Measurements from ENCODE around the gene KDM5C.

KDM5C gene

DNA sequence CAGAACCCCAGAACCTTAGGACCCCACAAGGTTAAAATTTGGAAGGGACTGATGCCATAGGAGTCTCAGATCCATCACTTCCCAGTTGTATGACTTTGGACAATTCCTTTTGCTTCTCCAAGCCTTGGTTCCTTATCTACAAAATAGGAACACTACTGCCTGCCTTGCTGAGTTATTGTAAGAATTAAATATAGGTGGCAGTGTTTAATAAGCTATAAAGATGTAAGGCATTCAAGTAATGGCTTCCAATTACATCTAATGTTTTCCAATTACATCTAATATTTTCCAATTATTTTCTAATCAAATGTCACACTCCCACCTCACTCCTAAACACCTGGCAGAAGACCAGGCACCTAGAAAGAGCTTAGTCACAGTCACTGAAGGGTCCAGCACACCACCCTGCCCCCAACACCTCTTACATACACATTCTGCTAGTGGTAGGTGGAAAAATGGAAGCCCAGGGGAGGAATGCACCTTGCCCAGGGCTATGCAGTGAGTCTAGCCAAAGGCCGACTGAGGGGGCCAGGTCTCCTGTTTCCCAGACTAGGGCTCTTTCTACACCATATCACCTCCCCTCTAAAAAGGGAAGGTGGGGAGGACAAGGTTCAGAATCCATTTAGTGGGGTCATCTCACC is 24.5 kb upstream of the KDM5C start:
- DNase-seq = no peak

DNA sequence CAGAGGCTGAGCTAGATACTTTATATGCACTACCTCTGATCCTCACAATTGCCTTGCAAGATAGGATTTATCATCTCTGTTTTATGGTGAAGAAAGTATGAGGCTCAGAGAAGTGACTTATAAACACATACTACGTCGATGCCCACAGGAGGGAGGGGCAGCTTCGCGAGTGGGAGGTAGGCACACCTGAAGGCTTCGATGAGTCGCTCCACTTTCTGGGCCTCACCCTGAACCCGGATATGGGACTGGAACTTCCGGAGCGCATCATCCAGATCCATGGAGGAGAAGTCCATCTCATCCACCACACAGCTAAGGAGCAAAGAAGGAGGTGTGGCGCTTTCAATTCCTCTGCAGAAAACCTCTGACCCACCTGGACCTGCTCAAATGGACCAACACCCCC is 22.9 kb upstream of the KDM5C start:
- no peak for DNase-seq

DNA sequence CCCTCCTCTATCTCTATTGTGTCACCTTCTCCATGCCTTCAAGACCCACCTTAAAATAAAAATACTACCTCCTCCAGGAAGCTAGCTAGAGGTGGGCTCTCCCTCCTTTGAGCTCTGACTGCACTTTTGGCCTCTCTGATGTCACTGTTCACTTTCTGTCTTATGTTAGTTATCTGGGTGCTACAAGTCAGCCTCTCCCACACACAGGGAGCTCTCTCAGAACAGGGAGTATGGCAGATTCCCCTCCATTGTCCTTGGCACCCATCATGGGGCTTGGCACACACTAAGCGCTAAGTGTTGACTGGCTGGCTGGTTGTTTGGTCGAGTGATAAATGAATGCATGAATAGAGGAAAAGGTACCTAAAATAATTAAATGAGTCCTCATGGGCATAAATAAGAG is 21.2 kb upstream of the KDM5C start:
- DNase-seq = no peak

DNA sequence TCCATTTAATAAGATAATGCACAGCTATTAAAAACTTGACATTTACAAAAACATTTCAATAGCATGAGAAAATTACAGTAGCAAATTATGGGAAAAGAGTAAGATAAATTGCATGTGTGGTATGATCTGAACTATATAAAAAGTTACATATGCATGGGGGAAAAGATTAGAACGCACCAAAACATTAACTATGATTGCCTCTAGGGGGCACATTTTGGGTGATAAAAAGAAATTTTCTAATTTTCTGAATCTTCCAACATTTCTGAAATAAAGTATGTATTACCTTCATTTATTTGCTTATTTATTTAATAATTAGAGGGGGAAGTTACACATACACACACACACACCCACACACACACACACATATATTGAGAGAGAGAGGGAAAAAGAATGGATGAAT is 19.6 kb upstream of the KDM5C start:
- DNase-seq = no peak

DNA sequence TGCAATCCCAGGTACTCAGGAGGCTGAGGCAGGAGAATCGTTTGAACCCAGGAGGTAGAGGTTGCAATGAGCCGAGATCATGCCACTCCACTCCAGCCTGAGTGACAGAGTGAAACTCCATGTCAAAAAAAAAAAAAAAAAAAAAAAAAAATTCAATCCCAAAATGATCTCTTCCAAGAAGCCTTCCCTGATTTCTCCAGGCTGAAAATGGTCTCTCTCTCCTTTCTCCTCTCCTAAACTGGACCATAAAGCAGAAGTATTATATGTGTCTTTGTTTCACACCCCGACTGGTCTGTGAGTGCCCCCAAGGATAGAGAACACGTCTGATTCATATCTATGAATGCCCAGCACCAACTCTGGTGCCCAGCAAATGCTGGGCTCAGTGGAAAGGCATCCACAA is 17.3 kb upstream of the KDM5C start:
- DNase-seq = no peak

DNA sequence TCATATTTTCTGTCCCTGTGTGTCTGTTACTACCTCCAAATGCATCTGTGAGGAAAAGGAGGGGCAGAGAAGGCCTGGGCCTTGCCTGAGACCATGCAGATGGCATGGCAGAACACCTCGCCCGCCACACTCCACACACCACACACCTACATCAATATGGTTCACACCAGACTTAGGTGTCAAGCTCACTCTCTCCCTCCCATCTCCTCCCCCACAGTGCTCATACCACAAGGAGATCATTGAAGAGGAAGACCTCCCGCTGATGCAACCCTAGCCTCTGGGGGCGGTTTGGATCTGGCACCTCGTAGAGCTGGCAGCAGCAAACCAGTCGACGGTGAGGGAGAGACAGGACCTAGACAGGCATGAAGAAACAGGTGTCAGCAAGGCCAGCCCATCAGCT is 16.6 kb upstream of the KDM5C start:
- DNase-seq = no peak

DNA sequence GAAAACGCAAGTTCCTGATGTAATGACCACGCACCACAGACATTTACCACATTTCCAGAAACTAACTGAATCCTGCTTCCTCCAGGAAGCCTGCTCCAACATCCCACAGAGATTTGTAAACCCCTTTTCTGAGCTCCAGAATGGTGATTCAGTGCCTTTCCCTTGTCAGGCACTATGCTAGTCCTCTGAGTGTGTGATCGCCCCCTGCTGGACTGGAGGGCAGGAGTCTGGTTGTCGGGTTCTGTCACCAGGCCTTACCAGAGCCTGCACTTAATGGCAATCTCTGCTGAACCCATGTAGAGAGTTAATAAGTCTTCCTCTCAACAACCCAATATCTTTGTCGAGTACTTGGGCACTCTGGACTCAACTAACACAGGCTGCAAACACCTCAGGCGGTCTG is 14.5 kb upstream of the KDM5C start:
- no peak for DNase-seq

DNA sequence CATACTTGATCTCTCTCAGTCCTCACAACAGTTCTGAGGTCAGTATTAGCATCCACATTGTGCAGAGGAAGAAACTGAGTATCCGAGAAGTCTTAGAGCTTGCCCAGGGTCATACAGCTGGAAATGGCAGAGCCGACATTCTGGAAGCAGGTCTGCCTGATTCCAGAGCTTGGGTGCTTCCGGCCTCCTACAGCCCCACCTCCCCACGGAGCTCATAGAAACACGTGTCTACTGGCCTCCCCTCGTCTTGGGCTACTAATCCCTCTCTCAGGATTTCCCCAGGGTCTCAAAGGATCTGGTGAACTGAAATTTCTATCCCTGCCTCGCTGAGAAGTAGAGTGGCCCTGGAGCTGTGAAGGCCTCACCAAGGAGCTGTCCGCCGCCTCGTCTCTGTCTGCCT is 12.0 kb upstream of the KDM5C start:
- DNase-seq = no peak

DNA sequence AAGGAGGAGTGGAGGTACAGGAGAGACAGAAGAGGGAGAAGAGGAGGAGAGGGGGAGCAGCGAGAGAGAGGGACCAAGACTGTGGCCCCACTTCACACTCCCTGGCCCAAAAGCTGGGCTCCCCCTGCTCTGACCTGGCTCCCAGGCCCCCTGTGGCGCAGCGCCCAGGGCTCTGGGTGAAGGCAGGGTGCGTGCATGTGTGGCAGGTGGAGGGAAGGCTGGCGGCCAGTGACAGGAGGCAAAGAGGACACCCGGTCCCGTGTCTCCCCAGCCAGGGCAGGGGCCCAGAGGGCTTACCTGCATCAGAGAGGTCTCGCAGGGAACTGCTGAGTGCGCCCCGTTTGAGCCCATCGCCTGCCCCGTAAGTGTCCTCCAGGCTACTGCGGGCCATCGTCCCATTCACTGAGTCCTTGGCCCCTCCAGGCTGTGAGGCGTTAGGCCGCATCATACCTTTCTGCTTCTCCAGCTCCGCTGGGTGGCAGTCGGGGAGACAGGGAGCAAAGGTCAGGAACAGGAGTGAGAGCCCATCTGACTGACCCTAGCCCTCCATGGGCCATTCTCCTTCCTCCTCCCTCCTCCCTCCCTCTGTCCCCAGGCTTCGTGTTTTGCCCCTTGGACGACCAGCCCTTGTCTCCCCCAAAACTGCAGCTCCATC is 11.1 kb upstream of the KDM5C start:
- DNase-seq = no peak

DNA sequence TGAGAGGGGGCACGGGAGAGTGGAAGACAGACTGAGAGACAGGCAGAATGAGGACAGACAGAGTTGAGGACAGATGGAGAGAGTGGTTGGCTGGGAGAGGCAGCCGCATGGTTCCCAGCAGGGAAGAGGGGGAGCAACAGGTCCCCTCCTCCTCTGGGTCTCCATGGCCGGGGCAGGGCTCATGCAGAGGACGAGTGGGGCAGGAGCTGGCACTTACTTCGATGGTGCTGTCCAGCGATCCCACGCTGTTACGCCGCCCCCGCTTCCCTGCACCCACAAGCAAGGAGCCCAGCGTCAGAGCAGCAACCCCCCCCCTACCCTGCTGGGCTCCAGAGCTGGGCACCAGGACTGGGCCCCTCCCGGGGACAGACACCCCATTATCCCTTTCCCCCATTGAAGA is 10.6 kb upstream of the KDM5C start:
- no peak for DNase-seq

DNA sequence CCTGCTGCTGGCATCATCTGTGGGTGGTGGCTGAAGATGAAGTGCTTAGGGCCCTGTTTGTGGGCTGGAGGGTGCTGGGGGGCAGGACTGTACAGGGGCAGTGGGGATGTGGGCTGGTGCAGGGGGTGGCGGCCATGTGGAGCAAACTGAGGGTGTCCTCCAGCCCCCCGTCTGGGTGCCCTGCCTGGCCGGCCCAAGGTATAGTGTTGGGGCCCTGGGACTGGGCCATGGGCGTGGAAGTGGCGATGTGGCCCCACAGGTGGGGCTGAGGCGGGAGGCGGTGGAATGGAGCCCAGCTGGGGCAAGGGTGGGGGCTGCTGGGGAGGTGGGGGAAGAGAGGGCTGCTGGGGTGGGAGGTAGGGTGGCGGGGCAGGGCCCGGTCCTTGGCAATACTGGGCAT is 9.5 kb upstream of the KDM5C start:
- DNase-seq = no peak

DNA sequence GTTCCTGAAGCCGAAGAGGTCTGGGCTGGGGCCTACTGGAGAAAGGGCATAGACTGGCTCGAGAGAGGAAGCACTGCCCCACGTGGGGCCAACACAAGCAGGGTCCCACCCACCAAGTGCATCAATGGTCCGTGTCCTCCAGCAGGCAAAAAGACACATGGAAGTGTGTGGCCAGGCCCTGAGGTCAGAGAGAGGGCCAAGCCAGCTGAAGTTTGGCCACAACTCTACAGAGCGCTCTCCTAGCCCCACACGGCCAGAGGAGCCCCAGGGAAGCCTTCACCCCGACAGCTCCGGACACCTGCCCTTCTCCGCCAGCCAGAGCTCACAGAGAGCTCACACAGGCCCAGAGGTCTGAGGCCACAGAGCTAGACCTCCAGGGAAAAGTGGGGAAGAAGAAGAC is 8.5 kb upstream of the KDM5C start:
- DNase-seq = no peak

DNA sequence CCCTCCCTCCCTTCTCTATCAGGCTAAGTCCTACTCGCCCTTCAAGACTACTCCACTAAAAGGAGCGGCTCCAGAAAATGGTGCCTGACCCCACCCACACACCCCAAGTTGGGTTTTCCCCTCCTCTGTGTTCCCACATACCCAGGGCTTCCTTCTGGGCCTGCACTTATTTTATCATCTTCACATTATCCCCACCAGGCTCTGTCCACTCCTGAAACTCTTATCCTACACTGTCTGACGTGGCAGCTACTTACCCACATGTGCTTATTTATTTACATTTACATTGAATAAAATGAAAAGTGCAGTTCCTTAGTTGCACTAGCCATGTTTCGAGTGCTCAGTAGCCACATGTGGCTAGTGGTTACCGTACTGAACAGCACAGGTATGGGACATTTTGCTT is 5.1 kb upstream of the KDM5C start:
- DNase-seq = no peak

DNA sequence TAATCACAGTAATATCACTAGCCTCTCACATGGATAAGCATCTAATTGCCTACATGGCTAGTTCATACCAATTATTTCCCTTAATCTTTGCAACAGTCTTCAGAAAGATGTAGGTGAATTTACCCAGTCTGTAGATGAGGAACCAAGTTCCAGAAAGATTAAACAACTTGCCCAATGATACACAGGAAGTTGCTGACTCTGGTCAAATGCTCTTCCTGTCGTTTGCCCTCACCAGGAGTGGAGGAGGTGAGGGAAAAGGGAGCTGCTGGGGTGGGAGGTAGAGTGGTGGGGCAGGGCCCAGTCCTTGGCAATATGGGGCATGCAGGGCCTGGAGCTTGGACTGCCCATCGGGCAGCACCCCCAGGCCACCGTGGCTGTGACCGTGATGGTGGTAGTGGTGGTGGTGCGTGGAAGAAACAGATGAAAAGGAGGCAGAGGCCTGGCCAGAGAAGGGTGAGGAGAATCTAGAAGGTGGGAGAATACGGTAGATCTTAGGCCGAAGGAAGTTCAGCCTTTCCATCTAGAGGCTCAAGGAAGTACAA is 2.3 kb upstream of the KDM5C start:
- no peak for DNase-seq

DNA sequence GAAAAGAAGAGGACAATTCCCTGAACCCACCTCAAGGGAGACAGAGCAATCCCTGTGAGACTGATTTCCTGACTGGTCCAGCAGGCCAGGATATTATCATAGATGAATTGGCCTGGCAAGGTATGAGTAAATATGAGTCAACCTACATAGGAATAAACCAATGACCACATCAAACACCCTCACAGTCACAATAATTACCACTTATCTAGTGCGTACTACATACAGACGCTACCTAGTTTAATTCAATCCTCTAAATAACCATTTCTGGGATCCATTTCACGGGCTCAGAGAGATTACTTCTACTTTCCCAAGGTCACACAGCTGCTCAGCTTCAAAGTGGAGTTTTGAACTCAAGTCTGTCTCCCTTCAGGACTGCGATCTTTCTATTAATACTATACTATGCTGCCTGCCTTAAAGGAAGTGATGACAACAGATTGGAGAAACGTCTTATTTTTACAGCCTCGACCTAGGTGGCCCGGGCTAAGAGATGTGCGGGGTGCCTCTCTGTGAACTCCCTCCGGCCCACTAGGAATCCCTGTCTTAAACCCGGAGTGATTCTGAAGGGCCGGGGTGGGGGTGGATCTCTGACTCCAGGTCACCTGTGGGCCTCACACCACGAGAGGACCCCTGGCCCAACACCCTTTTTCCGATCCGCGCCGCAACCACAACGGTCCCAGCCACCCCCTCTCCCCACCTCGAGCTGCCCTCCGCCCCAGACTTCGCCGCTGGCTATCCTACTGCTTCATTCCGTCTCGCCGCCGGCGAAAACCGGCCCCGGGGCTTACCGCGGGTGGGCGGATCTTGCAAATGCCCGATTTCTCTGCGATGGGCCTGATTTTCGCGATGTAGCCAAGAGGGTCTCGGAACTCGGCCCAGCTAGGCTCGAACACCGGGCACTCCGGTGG is 800 bp downstream of the KDM5C start:
- no peak for DNase-seq

DNA sequence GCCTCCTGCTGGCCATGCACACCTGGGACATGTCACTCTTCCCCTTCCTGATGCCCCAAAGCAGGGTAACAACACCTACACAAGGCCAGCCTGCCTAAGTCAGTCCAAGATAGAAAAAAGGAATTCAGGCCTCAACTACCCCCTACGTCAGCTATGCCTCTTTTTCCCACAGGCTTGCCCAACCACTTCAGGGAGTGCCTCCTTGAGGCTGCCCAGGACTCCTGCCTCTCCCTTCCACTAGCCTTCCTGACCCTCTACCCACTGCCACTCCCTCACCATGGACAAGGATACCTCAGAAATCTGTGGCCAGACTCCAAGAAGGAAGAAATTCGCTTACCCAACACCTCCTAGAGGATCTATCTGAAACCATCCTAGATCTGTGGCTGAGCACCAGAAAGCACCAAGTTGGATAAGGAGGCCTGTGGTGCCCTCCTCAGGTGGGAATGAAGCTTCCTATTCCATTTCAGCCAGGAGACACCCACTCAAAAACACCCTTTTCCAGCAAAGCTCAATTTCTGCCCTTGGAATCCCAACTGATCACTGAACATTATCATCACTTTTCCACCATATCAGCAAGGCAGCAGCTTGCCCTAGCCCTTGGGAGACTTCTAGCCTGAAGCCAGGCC is 1.8 kb downstream of the KDM5C start:
- DNase-seq = no peak

DNA sequence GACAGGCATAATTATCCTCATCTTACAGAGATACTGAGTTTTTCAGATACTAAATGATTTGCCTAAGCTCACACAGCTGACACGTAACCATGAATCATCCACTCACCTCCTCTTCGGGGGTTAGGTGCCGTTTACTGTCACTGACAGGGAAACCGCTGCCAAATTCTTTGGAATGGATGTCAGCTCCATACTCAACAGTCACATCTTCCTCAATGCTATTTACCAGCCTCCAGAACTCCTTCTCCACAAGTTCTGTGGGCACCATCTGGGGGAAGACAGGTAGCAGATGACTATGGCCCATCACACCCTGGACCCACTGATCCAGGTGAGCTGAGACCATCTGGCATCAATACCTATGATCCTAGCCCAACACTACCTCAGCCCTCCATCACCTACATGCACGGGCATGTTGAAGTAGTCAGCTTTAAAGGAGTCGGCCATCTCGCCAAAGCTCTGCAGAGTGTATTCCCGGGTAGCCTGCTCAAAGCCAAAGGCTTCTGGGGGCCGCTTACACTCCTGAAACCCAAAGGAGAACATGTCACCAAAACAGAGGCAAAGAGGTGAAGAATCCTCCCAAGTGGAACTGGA is 13.5 kb downstream of the KDM5C start:
- DNase-seq = no peak

DNA sequence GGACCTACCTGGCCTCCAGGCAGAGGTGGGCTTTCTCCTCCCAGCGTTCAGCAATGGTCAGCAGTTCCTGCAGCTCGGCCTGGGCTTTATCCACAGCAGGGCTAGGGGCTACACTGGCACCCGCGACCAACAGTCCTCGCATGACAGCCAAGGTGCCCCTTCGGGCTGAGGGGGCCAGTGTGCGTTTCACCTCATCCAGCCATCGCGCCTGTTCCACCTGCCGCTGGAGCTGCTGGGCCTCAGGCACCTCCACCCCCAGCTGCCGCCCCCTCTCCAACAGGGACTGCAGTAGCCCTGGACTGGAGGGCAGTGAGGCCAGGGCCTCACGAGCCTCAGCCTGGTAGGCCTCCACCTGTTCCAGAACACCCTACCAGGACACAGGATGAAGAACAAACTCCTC is 28.3 kb downstream of the KDM5C start:
- DNase-seq = no peak

DNA sequence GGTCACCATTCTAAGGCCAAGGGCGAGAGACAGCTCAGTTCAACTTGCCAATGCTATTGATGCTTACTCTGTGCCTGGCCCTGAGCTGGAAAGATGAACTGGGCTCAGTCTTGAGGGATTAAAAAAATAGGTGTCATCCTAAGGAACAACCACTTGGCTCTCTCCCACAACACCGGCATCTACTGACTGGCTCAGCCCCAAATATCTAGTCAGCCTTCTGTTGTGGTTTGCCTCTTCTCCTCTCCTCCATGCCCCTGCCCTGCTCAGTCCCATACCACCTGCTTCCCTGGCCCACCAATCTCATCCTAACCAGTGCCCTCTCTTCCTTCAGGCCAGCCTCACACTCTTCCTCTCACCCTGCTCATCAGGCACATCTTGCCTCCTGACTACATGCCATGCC is 29.6 kb downstream of the KDM5C start:
- no peak for DNase-seq

DNA sequence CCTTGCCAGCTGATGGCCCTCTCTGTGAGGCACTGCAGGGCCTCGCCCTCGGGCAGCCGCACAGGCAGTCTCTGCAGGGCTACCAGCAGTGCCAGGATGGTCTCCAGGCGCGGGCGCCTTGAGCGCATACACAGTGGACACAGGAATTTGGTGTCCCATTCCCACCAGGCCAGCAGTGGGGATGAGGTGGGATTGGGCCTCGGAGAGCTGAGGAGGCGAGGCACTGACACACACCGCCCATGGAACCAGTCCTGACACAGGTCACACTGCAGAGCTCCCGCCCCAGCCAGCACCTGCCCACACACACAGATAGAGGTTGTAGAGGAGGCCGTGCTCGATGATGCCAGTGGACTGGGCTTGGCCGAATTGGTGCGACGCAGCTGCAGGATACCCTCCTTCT is 30.7 kb downstream of the KDM5C start:
- DNase-seq = no peak

DNA sequence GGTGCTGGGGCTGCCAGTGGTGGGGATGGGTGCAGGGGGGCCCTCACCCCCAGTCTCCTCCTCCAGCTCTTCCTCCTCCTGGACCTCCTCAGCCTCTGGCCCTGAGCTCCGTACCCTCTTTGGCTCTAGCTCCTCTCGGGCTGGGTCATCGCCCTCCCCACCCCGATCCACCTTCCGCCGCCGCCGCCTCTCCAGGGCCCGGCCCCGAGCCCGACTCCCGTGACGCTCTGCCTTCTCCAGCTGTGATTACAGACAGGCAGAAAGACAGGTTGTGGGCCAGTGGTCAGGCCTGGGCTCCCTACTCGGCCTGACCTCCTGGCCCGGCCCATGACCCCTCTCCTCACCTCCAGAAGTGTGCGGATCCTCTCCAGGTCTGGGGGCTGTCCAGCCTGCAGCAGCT is 31.9 kb downstream of the KDM5C start:
- DNase-seq = no peak

DNA sequence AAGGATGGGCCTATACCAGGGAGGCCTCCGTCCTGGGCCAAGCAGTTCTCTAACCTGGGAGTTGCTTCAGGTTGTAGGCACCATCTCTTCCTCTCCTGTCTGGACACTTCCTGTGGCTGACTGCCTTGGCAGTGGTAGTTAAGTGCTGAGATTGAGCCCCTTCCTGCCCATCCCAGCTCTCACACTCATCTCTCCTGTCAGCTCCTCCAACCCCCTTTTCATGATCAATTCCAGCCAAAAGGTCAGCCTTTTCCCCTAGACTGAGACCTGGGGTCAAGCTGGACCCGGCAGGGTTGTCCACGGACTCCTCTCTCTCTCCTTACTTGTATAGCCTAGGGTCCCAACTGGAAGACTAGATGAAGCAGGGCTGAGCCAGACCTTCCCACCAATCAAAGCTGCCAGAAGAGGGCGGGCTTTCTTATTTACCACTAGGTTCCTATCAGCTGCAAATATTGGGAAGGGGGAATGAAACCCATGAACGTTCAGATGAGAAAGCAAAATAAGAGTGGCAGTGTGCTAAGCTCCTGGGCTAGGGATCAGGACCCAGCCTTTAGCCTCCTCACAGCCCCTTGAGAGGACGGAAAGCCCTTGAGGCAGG is 34.5 kb downstream of the KDM5C start:
- DNase-seq = no peak

DNA sequence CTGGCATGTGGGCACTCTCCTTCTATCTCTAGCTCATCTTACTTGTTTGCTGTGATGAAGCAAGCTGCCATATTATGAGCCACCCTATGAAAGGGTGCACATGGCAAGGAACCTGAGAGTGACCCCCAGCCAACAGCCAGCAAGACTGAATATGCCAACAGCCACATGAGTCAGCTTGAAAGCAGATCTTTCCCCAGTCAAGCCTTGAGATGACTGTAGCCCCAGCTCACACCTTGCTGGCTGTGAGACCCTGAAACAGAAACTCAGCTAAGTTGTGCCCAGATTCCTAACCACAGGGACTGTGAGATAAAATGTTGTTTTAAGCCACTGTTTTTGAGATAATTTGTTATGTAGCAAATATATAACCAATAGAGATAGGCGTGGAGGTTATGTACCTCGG is 36.2 kb downstream of the KDM5C start:
- no peak for DNase-seq
